GM04504 (cell line): ENCODE data around the gene TOR2A.

ENCODE experiments used
- DNase-seq: peaks from one replicate; pipeline ENCODE4 v3.0.0-alpha.2; 2012; ENCODE audit warnings: low read depth

Gene TOR2A

DNA sequence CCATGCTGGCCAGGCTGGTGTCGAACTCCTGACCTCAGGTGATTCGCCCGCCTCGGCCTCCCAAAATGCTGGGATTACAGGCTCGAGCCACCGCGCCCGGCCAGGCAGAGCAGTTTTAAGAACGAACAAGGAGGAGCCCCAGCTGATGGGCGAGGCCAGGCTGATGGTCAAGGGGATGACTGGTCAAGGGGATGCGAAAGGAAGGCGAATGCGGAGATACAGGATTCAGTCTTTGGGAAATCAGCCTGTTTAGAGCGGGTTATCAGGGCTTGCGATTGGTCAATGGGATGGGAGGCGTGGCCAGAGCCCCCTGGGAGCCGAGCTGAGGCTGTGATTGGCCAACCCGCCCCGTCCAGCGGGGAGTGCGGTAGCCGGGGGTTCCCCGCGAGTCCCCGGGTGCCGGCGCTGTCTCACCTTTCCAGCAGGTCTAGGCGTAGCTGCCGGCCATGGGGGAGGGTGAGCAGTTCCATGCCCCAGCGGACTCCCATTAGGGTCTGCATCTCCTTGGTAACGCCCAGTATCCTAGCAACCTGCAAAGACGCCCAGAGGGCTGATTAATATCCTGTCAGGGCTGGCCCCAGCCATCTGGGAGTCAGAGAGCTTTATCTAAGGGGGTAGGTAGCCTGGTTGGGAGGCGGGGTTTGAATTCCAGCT lies 7.5 kb upstream of the TOR2A start:
- peak; percentile 68 for DNase-seq

DNA sequence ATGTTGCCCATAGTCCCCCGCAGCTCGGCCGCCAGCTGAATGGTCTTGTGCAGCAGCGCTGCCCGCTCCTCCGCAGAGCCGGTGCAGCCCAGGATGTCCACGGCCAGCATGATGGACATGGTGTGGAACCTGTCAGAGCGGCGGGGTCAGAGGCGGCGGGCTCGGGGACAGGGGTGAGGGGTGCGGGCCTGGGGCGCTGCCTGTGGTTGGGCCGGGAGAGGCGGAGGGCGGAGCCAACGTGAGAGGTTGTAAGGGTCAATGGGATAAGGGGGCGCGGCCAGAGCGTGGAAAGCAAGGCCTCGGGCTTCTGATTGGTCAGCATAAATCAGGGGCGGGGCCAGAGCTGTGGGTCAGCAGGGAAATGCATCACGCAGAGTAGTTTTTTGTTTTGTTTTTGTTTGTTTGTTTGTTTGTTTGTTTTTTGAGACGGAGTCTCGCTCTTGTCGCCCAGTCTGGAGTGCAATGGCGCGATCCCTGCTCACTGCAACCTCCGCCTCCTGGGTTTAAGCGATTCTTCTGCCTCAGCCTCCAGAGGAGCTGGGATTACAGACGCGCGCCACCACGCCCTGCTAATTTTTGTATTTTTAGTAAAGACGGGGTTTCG lies 6.8 kb upstream of the TOR2A start:
- DNase-seq = peak; percentile 22

DNA sequence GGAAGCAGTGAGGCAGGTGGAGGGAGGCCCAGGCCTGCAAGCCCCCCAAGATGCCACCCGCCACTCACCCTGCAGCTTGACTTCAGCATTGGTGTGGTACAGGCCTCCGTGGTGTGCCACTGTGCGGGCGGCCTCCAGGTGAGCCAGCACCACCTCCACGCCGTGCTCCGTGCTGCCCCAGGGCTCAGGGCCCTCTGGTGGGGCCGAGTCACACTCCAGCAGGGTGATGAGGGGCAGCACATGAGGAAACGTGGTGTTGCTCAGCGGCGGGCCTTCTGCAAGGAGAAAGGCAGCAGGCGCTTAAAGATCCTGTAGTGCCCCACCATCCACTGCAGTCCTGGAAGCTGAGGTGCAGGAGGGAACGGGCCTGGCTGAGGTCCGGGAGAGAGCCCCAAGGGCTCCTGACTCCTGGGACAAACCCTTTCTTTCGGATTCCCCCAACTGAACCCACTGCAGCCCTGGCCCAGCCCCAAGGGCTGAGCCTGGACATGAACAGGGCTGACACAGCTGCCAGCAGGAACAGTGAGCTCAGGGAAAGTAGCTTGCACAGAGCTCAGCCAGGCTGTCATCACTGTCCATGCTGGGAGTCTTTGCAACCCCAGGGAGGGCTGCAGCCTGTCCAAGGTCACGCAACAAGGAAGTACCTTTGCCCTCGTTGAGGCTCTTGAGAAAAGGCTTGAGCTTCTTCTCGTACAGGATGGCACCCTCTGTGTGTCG lies 4.7 kb upstream of the TOR2A start:
- DNase-seq = no peak

DNA sequence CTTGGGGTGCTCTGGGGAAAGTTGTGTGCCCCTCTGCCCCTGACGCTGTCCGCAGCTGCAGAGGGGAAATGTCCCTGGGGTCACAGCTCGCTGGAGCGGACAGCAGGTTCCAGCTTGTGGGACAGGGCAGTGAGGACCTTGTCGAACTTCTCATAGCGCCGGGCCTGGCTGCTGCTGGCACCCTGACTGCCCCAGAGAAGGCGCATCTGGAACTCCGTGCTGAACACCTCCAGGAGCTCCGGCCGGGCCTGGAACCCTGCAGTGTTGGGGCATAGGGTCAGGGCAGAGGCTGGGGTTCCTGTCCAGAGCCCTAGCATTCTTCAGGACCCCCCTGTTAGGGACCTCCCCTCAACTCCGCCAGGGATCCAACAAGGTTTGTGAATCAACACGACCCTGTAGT lies 3.6 kb upstream of the TOR2A start:
- DNase-seq = no peak

DNA sequence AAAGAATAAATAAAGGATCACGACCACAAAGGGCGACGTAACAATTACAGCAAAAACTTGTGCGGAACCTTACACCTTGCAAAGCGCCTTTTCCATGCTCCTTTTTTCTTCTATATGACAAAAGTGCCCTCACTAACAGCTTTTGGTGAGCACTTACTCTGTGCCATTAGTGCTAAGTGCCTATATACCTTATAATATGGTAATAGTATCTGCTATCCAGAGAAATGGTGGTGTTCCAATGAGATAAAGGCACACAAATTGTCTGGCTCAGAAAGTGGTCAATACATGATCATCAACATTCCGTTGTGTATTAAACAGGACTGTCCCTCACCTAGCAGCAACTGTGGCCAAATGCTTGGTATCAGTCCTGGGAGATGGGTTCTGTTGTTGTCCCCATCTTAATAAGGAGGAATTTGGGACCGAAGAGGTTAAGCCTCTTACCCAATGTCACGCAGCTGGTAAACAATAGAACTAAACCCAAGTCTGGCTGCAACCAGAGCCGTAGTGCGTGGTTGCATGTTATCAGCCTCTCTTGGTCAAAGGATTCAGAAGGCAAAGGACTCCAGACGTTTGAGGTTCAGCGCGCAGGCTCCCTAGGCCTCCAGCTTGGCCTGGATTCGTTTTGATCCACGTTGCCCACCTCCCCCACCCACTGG lies 564 bp upstream of the TOR2A start:
- no peak for DNase-seq

DNA sequence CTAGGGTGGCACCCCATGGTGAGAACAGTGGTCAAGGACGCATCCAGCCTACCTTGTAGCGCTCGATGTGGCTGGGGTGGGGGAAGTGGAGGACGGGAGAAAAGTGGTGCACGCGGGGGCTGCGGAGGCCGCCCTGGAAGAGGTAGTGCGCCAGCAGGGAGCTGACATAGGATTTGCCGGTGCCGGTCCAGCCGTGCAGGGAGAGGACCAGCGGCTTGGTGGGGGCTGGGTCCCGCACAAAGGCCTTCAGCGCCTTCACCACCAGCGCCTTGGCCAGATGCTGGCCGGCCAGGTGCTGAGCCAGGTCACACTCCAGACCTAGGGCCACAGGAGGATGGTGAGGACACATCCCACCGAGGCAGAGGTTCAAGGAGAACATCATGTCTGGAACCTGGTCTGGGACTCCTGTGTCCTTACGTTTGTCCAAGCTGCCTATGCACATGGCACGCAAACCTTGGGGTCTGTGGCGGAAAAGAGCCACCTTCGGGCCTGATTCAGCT lies 797 bp downstream of the TOR2A start:
- no peak for DNase-seq

DNA sequence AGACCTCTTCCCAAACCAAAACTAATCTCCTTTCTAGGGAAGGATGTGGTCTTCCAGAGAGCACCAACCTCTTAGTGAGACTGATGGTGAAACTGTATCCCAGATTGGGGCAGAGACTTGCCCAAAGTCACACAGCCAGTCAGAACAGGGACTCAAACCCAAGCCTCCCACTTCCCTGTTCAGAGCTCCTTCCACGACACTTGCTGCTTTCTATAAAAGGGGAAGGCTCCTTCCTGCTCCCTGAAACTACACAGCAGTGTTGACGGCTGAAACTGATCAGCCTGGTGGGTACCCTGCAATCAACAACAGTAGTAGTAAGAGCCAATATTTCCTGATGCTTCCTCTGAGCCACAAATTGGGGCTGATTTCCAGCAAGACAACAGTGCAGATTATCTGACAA lies 1.5 kb downstream of the TOR2A start:
- DNase-seq = no peak

DNA sequence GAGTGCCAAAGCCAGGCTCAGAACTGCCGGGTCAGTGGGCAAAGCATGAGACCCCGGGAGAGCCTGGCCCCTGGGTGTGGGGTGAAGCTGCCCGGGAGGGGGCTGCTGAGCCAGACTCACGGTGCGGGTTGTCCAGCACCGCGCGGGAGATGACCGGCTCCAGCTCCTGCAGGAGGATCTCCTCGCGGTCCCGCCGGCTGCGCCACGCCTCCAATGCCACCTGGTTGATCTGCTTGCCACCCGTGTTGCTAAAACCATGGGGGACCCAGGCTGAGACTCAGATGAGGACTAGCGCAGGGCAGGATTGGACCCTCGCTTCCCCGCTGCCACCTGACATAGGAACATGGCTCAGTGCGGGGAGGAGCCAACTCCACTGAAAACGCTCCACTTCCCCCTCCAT lies 2.6 kb downstream of the TOR2A start:
- DNase-seq = no peak

DNA sequence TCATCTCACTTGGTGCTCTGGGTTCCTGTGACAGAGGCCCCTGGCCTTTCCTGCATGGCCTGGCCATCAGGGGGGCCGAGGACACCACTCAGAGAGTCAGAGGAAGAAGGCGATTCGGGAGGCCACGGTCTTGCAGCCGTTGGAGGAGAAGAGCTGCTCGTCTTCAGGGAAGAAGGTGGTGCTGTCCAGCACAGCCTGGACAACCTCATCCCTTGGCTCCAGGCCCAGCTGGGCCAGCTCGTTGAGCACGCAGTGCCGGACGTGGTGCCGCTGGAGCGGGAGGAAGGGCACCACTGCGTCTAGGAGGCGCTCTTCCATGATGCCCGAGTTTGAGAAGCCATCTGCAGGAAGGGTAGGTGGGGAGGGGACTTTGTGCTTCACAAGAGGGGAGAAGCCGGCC lies 3.2 kb downstream of the TOR2A start:
- no peak for DNase-seq

DNA sequence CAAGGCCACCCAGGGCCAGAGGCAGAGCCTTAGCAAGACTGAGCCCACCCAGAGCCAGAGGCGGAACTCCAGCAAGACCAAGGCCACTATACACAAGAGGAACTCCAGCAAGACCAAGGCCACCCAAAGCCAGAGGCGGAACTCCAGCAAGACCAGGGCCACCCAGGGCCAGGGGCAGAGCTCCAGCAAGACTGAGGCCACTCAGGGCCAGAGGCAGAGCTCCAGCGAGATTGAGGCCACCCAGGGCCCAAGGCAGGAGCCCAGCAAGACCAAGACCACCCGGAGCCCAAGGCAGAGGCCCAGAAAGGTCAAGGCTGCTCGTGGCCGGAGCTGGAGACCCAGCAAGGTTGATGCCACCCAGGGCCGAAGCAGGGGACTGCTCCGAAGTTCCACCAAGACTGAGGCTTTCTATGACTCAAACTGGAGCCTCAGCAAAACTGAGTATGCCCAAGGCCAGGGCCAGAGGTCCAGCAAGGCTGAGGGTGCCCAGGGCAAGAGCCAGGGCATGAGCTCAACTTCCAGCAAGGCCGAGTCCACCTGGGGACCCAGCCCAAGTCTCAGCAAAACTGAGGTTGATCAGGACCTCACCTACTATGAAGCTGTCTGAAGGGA lies 4.2 kb downstream of the TOR2A start:
- no peak for DNase-seq

DNA sequence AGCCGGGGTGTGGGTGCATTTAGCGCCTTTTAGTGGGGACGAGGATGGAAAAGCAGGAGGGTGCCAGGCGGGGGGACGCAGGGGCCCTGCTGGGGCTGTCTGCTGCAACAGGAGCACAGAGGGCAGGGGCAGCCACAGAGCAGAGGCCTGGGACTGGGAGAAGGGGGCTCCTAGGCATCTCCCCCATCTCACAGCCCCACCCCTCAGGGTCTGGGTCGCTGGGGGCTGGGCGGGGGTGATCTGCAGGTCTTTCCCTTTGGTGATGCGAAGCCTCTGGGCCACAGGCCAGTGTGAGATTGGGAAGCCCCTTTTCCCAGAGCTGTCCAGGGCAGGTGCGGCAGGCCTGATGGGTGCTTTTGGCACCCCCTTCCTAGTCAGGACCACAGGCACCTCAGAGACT lies 4.8 kb downstream of the TOR2A start:
- no peak for DNase-seq

DNA sequence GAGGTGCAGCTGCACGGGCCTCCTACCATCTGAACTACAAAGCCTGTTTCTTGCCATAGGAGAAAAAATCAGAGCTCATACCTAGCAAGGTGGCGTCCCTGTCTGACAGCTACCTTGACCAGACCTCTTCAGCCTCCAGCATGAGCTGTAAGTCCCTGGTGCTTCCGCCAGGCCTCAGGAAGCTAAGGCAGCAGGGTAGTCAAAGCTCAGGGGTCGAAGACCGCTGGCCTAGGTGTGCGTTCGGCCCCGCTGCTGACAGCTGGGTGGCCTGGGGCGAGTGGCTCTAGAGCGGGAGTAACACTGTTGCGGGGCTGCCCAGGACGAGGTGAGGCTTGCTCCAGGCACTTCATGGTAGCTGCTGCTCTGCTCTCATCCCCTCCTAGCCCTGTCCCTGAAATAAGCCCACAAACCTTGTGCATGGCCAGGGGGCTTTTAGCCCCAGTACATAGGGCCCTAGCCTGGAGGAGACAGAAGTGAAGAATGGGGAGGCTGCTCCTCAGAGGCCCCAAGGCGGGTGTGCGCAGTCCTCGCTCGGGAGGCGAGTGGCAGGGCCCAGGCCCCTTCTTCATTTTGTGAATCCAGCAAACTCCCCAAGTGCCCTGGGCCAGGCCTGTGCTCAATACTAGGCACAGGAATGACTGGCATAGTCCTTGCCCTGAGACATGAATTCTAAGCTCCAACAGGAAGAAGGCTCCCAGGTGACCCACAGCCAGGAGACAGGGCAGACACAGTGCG lies 5.4 kb downstream of the TOR2A start:
- DNase-seq = no peak

DNA sequence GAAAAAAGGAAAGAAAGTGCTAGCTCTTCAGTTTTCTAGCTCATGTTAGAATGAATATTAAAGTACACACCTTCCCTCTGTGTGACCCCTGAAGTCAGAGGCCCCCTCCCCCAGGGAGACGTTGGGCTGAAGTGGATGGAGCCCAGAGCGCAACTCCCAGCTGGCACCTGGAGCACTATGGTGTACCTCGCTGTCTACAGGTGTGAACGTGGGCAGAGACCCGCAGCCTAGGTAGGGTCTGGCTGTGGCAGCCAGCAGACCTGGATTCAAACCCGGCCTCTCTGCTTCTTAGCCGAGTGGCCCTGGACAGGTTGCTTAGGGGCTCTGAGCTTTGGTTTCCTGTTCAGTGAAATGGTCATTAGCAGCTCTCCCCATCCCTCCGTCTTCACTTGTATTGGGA lies 6.3 kb downstream of the TOR2A start:
- no peak for DNase-seq

DNA sequence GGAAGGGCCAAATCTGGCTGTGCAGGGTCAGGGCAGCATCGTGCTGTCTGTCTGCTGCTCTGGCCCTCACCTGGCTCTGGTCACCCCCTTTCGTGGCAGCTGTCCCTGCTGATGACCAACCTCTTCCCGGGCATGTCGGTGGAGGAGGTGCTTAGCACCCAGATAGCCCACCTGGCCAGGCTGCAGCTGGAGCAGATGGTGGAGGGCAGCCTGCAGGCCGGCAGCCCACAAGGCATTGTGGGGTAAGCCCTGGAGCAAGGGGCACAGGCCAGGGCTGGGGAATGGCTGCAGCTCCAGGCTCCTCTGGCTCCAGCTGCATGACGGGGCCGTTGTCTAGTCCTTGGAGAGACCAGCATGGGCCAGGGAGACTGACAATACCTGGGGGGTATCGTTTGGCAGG lies 8.2 kb downstream of the TOR2A start:
- DNase-seq = no peak

DNA sequence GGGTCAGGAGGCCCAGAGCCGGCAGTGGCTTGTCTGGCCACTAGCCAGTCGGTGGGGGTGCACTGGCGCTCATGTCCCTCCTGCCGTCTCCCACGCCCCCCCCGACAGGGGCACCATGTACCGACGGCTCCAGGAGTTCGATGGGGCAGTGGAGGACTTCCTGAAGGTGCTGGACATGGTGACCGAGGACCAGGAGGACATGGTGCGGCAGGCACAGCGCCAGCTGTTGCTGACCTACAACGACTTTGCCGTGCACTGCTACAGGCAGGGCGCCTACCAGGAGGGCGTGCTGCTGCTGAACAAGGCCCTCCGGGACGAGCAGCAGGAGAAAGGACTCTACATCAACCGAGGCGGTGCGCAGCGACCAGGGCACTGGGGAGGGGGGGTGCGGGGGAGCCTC lies 11.1 kb downstream of the TOR2A start:
- DNase-seq = no peak

DNA sequence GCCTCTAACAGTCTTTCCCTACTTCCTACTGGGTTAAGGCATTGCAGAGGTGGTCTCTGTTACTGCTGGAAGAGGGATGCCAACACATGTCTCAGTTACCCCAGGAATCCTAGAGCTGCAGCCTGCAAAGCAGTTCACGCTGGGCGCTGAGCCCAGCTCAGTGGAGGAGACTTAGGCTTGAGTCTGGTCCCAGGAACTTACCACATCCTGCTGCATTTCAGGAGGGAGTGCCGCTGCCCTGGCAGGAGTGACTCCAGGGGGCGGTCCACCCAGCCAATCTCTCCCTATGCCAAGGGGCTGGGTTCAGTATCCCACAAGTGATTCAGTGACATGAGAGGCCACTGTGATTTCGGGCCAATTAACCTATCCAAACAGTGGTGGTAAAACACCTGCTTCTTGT lies 11.7 kb downstream of the TOR2A start:
- DNase-seq = peak; percentile 73

DNA sequence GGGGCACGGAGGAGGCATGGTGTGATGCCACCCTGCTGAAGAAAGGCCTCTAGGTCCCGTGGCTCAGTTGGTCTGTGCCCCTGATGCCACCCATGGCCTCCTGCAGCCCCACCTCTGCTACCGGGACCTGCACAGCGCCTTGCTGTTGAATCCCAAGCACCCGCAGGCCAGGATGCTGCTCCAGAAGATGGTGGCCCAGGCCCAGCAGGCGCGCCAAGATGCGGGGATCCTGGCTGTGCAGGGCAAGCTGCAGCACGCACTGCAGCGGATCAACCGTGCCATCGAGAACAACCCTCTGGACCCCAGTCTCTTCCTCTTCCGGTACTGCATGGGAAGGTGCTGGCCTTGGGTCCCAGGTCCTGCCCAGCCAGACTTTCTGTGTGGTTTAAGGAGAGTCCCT lies 12.1 kb downstream of the TOR2A start:
- DNase-seq = no peak

DNA sequence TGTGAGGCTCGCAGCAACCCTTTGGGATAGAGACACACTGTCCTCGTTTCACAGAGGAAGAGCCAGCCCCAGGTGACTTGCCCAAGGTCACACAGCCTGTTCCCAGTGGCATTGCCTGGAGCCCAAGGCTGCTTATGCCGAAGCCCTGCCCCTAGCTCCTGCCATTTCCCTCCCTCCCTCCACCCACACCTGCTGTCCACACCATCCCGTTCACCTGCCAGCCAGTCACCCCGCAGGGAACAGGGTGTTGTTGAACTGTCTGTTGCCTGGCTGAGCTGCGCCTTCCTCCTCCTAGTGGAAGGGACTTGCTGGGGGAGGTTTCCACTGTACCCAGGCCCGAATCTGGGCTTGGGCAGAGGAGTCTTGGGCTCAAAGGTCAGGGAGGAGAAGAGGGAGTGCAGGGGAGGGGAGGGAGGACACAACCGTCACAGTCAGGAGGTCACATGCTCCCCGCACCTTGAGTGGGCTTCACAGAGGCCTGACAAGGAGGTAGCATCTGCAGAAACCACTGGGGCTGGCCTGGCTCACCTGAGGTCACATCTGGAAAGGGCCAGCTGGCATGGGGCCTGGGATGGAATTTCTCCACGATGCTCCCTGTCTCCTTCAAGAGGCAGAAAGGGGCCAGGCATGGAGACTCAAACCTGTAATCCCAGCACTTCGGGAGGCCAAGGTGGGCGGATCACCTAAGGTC lies 12.9 kb downstream of the TOR2A start:
- DNase-seq = no peak

DNA sequence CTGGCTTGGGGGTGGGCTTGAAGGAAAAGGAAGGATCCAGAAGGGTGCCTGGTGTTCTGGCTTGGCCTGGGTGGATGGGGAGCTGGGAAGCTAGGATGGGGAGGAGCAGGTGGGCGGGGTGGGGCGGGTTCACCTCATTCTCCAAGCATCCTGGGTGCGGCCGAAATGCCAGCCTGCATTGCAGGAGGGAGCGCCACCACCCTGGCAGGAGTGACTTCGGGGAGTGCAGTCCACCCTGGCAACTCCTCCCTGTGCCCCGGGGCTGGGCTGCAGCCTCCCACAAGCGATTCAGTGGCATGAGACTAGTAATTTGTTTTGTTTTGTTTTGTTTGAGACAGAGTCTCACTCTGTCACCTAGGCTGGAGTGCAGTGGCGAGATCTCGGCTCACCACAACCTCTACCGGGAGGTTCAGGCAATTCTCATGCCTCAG lies 13.7 kb downstream of the TOR2A start:
- no peak for DNase-seq

DNA sequence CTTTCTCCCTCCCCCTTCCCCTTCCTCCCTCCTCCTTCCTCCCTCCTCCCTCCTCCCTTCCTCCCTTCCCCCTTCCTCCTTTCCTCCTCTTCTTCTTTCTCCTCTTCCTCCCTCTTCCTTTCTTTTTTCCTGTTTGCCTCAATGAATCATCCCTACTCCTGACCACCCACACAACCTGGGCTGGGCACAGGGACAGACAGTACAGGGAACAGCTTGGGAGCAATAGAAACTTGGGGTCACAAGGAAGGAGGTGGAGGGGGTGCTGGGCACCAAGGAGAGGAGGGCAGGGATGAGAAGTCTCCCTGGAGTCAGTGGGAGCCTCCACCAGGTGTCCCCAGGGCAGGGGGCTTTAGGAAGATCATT lies 14.2 kb downstream of the TOR2A start:
- no peak for DNase-seq
